OCI-LY7 (cell line): Measurements from ENCODE around the gene ARHGEF10L.

Source experiments
- CTCF ChIP-seq: fragments of 200-600 bp; sonication (generic); conservative IDR thresholded peaks from 2 replicates; pipeline ENCODE4 v1.5.1; 2014; ENCODE audit warnings: mild to moderate bottlenecking, antibody characterized with exemption, low read length, moderate library complexity, mixed read lengths
- EZH2phosphoT487 ChIP-seq: fragments of 200-600 bp; sonication (generic); IDR thresholded peaks from 2 replicates; pipeline ENCODE4 v1.6.1; 2018; ENCODE audit warnings: low read depth, borderline replicate concordance, mild to moderate bottlenecking, mixed run types, antibody characterized with exemption, low read length, moderate library complexity, mixed read lengths

GRCh38 chr1:17700945-17701810 is 161.7 kb downstream of the ARHGEF10L start:
- TF ChIP-seq CTCF: no peak
- no peak for TF ChIP-seq EZH2phosphoT487
